H1 (cell line): ENCODE measurements around the gene STXBP6. TPM values are rescaled to one million over a fixed set of nuclear protein-coding genes. Genes with fewer than 3 reads are reported as not detected.

Experiments used
- CTCF ChIA-PET: fragments of 300-600 bp; sonication (Branson Sonifier 250); formaldehyde crosslinking; loops from one replicate; lab custom pipeline; 2021; ENCODE audit not compliant: partially characterized antibody; lab: Charles Lee
- POLR2A ChIA-PET: fragments of 300-600 bp; sonication (Branson Sonifier 250); formaldehyde crosslinking; loops from one replicate; lab custom pipeline; 2021; ENCODE audit warnings: inconsistent platforms; ENCODE audit not compliant: partially characterized antibody; lab: Charles Lee
- DNase-seq, 2 experiments: peaks; one replicate each; pipeline versions ENCODE4 v3.0.0 to v3.0.0-alpha.2; 2010 to 2022; ENCODE audit warnings: low spot score in 2 of 2, low read depth in 1 of 2, mixed read lengths in 1 of 2
- FAIRE-seq: peaks from 2 replicates; lab custom pipeline; 2011; peaks lifted over from hg19 to GRCh38; lab: Jason Lieb, UNC
- H2AFZ ChIP-seq: 2 replicates; pipeline ENCODE4 v1.8.1; 2012; ENCODE audit warnings: low read length, inconsistent platforms
- H2AK5ac ChIP-seq: 2 replicates; pipeline ENCODE4 v1.6.1; 2013; ENCODE audit warnings: low read depth, low read length
- H2BK120ac ChIP-seq: replicated peaks from 2 replicates; pipeline ENCODE3; 2013; ENCODE audit warnings: low read depth, low read length, inconsistent platforms
- H2BK12ac ChIP-seq: 2 replicates; pipeline ENCODE4 v1.6.1; 2013; ENCODE audit warnings: low read depth, low read length
- H2BK15ac ChIP-seq: 2 replicates; pipeline ENCODE4 v1.6.1; 2013; ENCODE audit warnings: low read length
- H2BK20ac ChIP-seq: 2 replicates; pipeline ENCODE4 v1.6.1; 2013; ENCODE audit warnings: low read length
- H2BK5ac ChIP-seq: 2 replicates; pipeline ENCODE4 v1.6.1; 2013; ENCODE audit warnings: low read depth, low read length
- H3K14ac ChIP-seq: 2 replicates; pipeline ENCODE4 v1.6.1; 2013; ENCODE audit warnings: inconsistent platforms; ENCODE audit not compliant: insufficient read length
- H3K18ac ChIP-seq: 2 replicates; pipeline ENCODE4 v1.6.1; 2013; ENCODE audit warnings: low read length; ENCODE audit errors: extremely low read depth
- H3K23ac ChIP-seq: 2 replicates; pipeline ENCODE4 v1.6.1; 2013; ENCODE audit warnings: inconsistent platforms; ENCODE audit not compliant: insufficient read length
- H3K23me2 ChIP-seq: 2 replicates; pipeline ENCODE4 v1.6.1; 2013; ENCODE audit warnings: low read depth, low read length
- H3K27ac ChIP-seq: 2 replicates; pipeline ENCODE4 v1.6.1; 2011; ENCODE audit warnings: low read depth, low read length, inconsistent platforms
- H3K27me3 ChIP-seq, 4 experiments: replicated peaks in 1 of 4; 1 replicate in 1 of 4; 2 replicates in 3 of 4; pipeline versions ENCODE4 v1.6.1 to v1.8.1; 2011 to 2013; ENCODE audit warnings: low read length in 3 of 4, mild to moderate bottlenecking in 3 of 4, inconsistent platforms in 2 of 4, mixed read lengths in 2 of 4, moderate library complexity in 1 of 4; ENCODE audit not compliant: control insufficient read depth in 3 of 4, insufficient read depth in 3 of 4; ENCODE audit errors: extremely low read depth in 1 of 4
- H3K36me3 ChIP-seq, 4 experiments: 2 replicates each; pipeline versions ENCODE4 v1.6.1 to v1.8.1; 2011 to 2013; ENCODE audit warnings: mild to moderate bottlenecking in 4 of 4, low read length in 3 of 4, moderate library complexity in 2 of 4, control low read depth in 1 of 4, inconsistent platforms in 1 of 4; ENCODE audit not compliant: insufficient read depth in 4 of 4, control insufficient read depth in 2 of 4
- H3K4ac ChIP-seq: replicated peaks from 2 replicates; pipeline ENCODE3; 2013; ENCODE audit warnings: low read length, low read depth, mixed read lengths, inconsistent platforms; ENCODE audit not compliant: insufficient read length
- H3K4me1 ChIP-seq, 4 experiments: replicated peaks in 1 of 4; 1 replicate in 1 of 4; 2 replicates in 3 of 4; pipeline versions ENCODE4 v1.6.1 to v1.8.1; 2011 to 2013; ENCODE audit warnings: low read length in 3 of 4, inconsistent platforms in 2 of 4, mixed read lengths in 1 of 4; ENCODE audit not compliant: insufficient read depth in 4 of 4, control insufficient read depth in 3 of 4
- H3K4me2 ChIP-seq, 2 experiments: 2 replicates each; pipeline versions ENCODE4 v1.6.1 to v1.8.1; 2011 to 2013; ENCODE audit warnings: low read depth in 2 of 2, low read length in 2 of 2, control low read depth in 1 of 2, inconsistent platforms in 1 of 2, mild to moderate bottlenecking in 1 of 2; ENCODE audit not compliant: insufficient read depth in 1 of 2
- H3K4me3 ChIP-seq, 4 experiments: fragments of 200-600, 300-600 bp in 1 of 4; sonication (generic), shearing (Covaris generic), sonication (Bioruptor Twin) in 1 of 4; 2 replicates each; pipeline versions ENCODE4 v1.5.1 to v1.8.1; 2011 to 2016; ENCODE audit warnings: low read length in 4 of 4, low read depth in 3 of 4, control low read depth in 2 of 4, inconsistent platforms in 2 of 4, mild to moderate bottlenecking in 2 of 4, mixed read lengths in 1 of 4, moderate library complexity in 1 of 4; ENCODE audit not compliant: insufficient read depth in 2 of 4; ENCODE audit errors: extremely low read depth in 1 of 4
- H3K56ac ChIP-seq: replicated peaks from 2 replicates; pipeline ENCODE3; 2013; ENCODE audit warnings: low read depth, mild to moderate bottlenecking, mixed read lengths, low read length, inconsistent platforms; ENCODE audit not compliant: insufficient read length
- H3K79me1 ChIP-seq: 2 replicates; pipeline ENCODE4 v1.6.1; 2013; ENCODE audit warnings: low read depth, low read length, control low read depth
- H3K79me2 ChIP-seq, 2 experiments: 2 replicates each; pipeline versions ENCODE4 v1.6.1 to v1.8.1; 2012 to 2013; ENCODE audit warnings: low read length in 2 of 2, mild to moderate bottlenecking in 2 of 2, inconsistent platforms in 1 of 2; ENCODE audit not compliant: insufficient read depth in 2 of 2, control insufficient read depth in 1 of 2
- H3K9ac ChIP-seq, 4 experiments: replicated peaks in 1 of 4; 1 replicate in 1 of 4; 2 replicates in 3 of 4; pipeline versions ENCODE4 v1.6.1 to v1.8.1; 2011 to 2013; ENCODE audit warnings: low read depth in 3 of 4, low read length in 3 of 4, control low read depth in 2 of 4, mild to moderate bottlenecking in 2 of 4, moderate library complexity in 2 of 4, inconsistent platforms in 1 of 4; ENCODE audit errors: extremely low read depth in 1 of 4
- H3K9me3 ChIP-seq, 2 experiments: 2 replicates each; pipeline versions ENCODE4 v1.6.1 to v1.8.1; 2012 to 2013; ENCODE audit warnings: mild to moderate bottlenecking in 2 of 2, moderate library complexity in 2 of 2, control low read depth in 1 of 2, inconsistent platforms in 1 of 2, low read depth in 1 of 2, low read length in 1 of 2, mixed read lengths in 1 of 2; ENCODE audit not compliant: insufficient read depth in 2 of 2
- H4K20me1 ChIP-seq, 2 experiments: replicated peaks in 1 of 2; 2 replicates each; pipeline versions ENCODE3 to v1.8.1; 2011 to 2013; ENCODE audit warnings: inconsistent platforms in 2 of 2, low read length in 2 of 2, mild to moderate bottlenecking in 1 of 2; ENCODE audit not compliant: insufficient read depth in 2 of 2, control insufficient read depth in 1 of 2
- H4K5ac ChIP-seq: 2 replicates; pipeline ENCODE4 v1.6.1; 2013; ENCODE audit warnings: low read length, low read depth, mixed read lengths, inconsistent platforms; ENCODE audit not compliant: insufficient read length
- H4K8ac ChIP-seq: 2 replicates; pipeline ENCODE4 v1.8.0; 2013; ENCODE audit warnings: mild to moderate bottlenecking, moderate library complexity, low read length, inconsistent platforms; ENCODE audit not compliant: insufficient read depth; ENCODE audit errors: extremely low read depth
- H4K91ac ChIP-seq: replicated peaks from 2 replicates; pipeline ENCODE3; 2013; ENCODE audit warnings: low read length, mixed read lengths, inconsistent platforms; ENCODE audit not compliant: insufficient read length
- BRCA1 ChIP-seq: IDR thresholded peaks from 2 replicates; pipeline ENCODE4 v1.6.1; 2012; ENCODE audit warnings: low read depth, low read length, improper control_type of control experiment
- CEBPB ChIP-seq: IDR thresholded peaks from 2 replicates; pipeline ENCODE4 v1.6.1; 2012; ENCODE audit warnings: low read depth, low read length
- EGR1 ChIP-seq: IDR thresholded peaks from 2 replicates; pipeline ENCODE4 v1.6.1; 2011; ENCODE audit warnings: low read depth, low read length, borderline replicate concordance
- HDAC2 ChIP-seq, 2 experiments: fragments of 300-600 bp in 1 of 2; sonication (generic) in 1 of 2; IDR thresholded peaks; 2 replicates each; pipeline ENCODE4 v1.6.1; 2011 to 2012; ENCODE audit warnings: low read depth in 2 of 2, low read length in 2 of 2, mild to moderate bottlenecking in 2 of 2, moderate library complexity in 2 of 2, borderline replicate concordance in 1 of 2, inconsistent platforms in 1 of 2
- KDM4A ChIP-seq: IDR thresholded peaks from one replicate; pipeline ENCODE4 v1.7.1; 2012; ENCODE audit warnings: low read depth, mild to moderate bottlenecking, moderate library complexity, low read length, inconsistent platforms; ENCODE audit not compliant: severe bottlenecking
- MAX ChIP-seq: IDR thresholded peaks from 2 replicates; pipeline ENCODE4 v1.6.1; 2012; ENCODE audit warnings: inconsistent platforms
- NRF1 ChIP-seq: IDR thresholded peaks from 2 replicates; pipeline ENCODE4 v1.6.1; 2011; ENCODE audit warnings: mild to moderate bottlenecking, low read depth, low read length, improper control_type of control experiment
- PHF8 ChIP-seq: fragments of 200-600 bp; sonication (generic); conservative IDR thresholded peaks from 2 replicates; pipeline ENCODE4 v1.7.1; 2012; ENCODE audit warnings: low read depth, mild to moderate bottlenecking, inconsistent platforms, low read length, moderate library complexity
- POLR2AphosphoS5 ChIP-seq: IDR thresholded peaks from 2 replicates; pipeline ENCODE4 v1.6.1; 2011; ENCODE audit warnings: low read depth, low read length
- POU5F1 ChIP-seq: IDR thresholded peaks from 2 replicates; pipeline ENCODE4 v1.6.1; 2011; ENCODE audit warnings: low read depth, mild to moderate bottlenecking, low read length, moderate library complexity
- SP2 ChIP-seq: IDR thresholded peaks from 2 replicates; pipeline ENCODE4 v1.6.1; 2012; ENCODE audit warnings: mild to moderate bottlenecking, low read length, inconsistent platforms
- SP4 ChIP-seq: IDR thresholded peaks from 2 replicates; pipeline ENCODE4 v1.6.1; 2012; ENCODE audit warnings: low read length, inconsistent platforms
- SUZ12 ChIP-seq: fragments of 200-600 bp; sonication (generic); IDR thresholded peaks from 2 replicates; pipeline ENCODE4 v1.6.1; 2012; ENCODE audit warnings: mild to moderate bottlenecking, inconsistent platforms, low read length, moderate library complexity, mixed read lengths
- TBP ChIP-seq: IDR thresholded peaks from 2 replicates; pipeline ENCODE4 v1.6.1; 2011; ENCODE audit warnings: low read depth, low read length, improper control_type of control experiment
- WGBS, 2 experiments: shearing (Covaris generic) in 1 of 2; methylation state at CpG; one replicate each; pipeline versions ENCODE4 v1.1.6 to v1.1.7; 2013 to 2015; ENCODE audit warnings: low lambda C conversion rate in 2 of 2, mixed read lengths in 2 of 2, inconsistent platforms in 1 of 2, low coverage in 1 of 2, missing lambda C conversion rate in 1 of 2; ENCODE audit not compliant: insufficient replicate concordance in 2 of 2, insufficient coverage in 1 of 2, insufficient read length in 1 of 2; ENCODE audit errors: extremely low coverage in 1 of 2, missing lambda C conversion rate in 1 of 2; 5-methylcytosine and 5-hydroxymethylcytosine counted together
- polyA plus RNA-seq, 7 experiments: library from polyadenylated mRNA; depleted of rRNA in 3 of 7; stranded (reverse) in 5 of 7; unstranded in 2 of 7; fragments of >200 nt in 5 of 7; fragments of 200-250 nt in 2 of 7; gene quantifications; 1 replicate in 5 of 7; 2 replicates in 1 of 7; 4 replicates in 1 of 7; pipeline versions ENCODE4 v1.2.1 to v1.2.3, GENCODE V29; 2011 to 2013; ENCODE audit warnings: missing spikeins in 2 of 7, mixed read lengths in 2 of 7
- total RNA-seq: library from RNA; stranded (reverse); fragmentation: NEBNext Ultra II Directional; extraction: Animal tissue kit (Norgen Biotek cat#: 25700); gene quantifications from 2 replicates; pipeline ENCODE4 v1.2.1, GENCODE V29; 2021
- TF ChIP-seq, protein P1 (sequence below): IDR thresholded peaks from 2 replicates; pipeline ENCODE4 v1.6.1; 2012; ENCODE audit warnings: inconsistent platforms

STXBP6 gene
- total and polyA plus RNA-seq, 2 of the 8 experiments (the other 6 are each of a cell fraction or from before 2014, with no cell fraction given): 9.4 to 18.1 TPM

DNA sequence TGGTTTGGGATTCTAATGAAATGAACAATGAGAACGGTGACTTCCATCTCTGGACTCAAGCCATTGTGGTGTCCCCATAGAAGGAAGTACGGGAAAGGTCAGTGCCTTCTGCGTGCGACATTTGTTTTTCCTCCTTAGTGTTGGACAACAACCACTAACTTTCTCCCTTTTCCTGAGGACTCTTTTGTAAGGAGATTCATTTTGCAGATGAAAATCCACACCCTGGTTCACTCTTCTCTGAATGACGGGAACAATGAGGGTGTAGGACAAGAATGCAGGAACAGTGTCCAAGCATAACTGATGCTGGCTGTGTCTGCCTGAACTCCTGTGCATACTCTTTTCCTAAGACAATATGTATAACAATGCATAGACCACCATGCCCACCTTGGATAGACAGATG is 176.4 kb downstream of the STXBP6 start:
- CTCF ChIA-PET: no interaction called here
- DNase-seq: no peak
- H3K9me3 ChIP-seq: no peaks in the 10 kb centered on the region
- H3K23ac ChIP-seq: no peak overlapping the region
- H3K23me2 ChIP-seq: no peaks in the 10 kb centered on the region
- no peak overlapping the region for H3K4me3 ChIP-seq
- WGBS, 2 experiments: 86% methylated on average over 5 of the region's 5 CpGs; no CpG with 5 or more reads in 1 of the 2 experiments
- H4K91ac ChIP-seq: no peak overlapping the region
- H2AFZ ChIP-seq: no peak overlapping the region
- H2BK20ac ChIP-seq: no peak overlapping the region
- H3K27me3 ChIP-seq: no peaks in the 10 kb centered on the region
- H3K79me1 ChIP-seq: no peaks in the 10 kb centered on the region
- no peak overlapping the region for H2BK120ac ChIP-seq
- no peak overlapping the region for H4K8ac ChIP-seq
- FAIRE-seq: no peak
- H4K5ac ChIP-seq: no peak overlapping the region
- H4K20me1 ChIP-seq: no peaks in the 10 kb centered on the region
- no peak overlapping the region for H2BK15ac ChIP-seq
- H3K4ac ChIP-seq: no peak overlapping the region
- no peaks in the 10 kb centered on the region for H3K79me2 ChIP-seq
- H3K14ac ChIP-seq: no peak overlapping the region
- H3K9ac ChIP-seq: no peak overlapping the region
- H3K36me3 ChIP-seq: no peaks in the 10 kb centered on the region
- no peak overlapping the region for H3K56ac ChIP-seq
- no peak overlapping the region for H2BK5ac ChIP-seq
- H3K4me2 ChIP-seq: no peak overlapping the region
- H2AK5ac ChIP-seq: no peak overlapping the region
- POLR2A ChIA-PET: no interaction called here
- peaks cover 0 to 2% (median 0%) of the 10 kb centered on the region in 4 experiments; a peak in 1 of 7 replicates for H3K4me1 ChIP-seq
- H3K18ac ChIP-seq: no peak overlapping the region
- no peak overlapping the region for H3K27ac ChIP-seq
- H2BK12ac ChIP-seq: no peak overlapping the region
- TF ChIP-seq NRF1 (no peak), POLR2AphosphoS5 (no peak), MAX (no peak), POU5F1 (no peak), SUZ12 (no peak), HDAC2 (IDR thresholded peaks at IDR 0.05; ENCODE audit: borderline replicate concordance in 1 of 2, low read depth in 2 of 2, low read length in 2 of 2) (no peak), KDM4A (no peak), EGR1 (no peak), PHF8 (no peak), CEBPB (no peak), SP2 (no peak), BRCA1 (no peak), TBP (no peak), SP4 (no peak)
- TF ChIP-seq, protein P1, sequence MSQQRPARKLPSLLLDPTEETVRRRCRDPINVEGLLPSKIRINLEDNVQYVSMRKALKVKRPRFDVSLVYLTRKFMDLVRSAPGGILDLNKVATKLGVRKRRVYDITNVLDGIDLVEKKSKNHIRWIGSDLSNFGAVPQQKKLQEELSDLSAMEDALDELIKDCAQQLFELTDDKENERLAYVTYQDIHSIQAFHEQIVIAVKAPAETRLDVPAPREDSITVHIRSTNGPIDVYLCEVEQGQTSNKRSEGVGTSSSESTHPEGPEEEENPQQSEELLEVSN: no peak
